K562 (cell line): ENCODE results near the gene RUFY2. TPM values are rescaled to one million over a fixed set of nuclear protein-coding genes. Genes with fewer than 3 reads are reported as not detected.

Experiments
- ARNT ChIP-seq, 2 experiments: fragments of 450-650 bp; IDR thresholded peaks; 2 replicates each; pipeline ENCODE4 v1.6.1; 2016; ENCODE audit warnings: mild to moderate bottlenecking in 1 of 2
- BRD4 ChIP-seq: fragments of 200-600 bp; sonication (generic); IDR thresholded peaks from 2 replicates; pipeline ENCODE4 v1.6.1; 2017; ENCODE audit warnings: inconsistent platforms
- CREB3L1 ChIP-seq: fragments of 450-650 bp; IDR thresholded peaks from 2 replicates; pipeline ENCODE4 v1.6.1; 2014; ENCODE audit warnings: low read depth, mild to moderate bottlenecking, moderate library complexity, borderline replicate concordance
- DIDO1 ChIP-seq: fragments of 450-650 bp; IDR thresholded peaks from 2 replicates; pipeline ENCODE4 v1.6.1; 2016; ENCODE audit warnings: low read depth, missing biosample characterization, missing genetic modification characterization
- ELF2 ChIP-seq: fragments of 250-450 bp; sonication (Bioruptor Pico); IDR thresholded peaks from 2 replicates; pipeline ENCODE4 v1.5.0; 2021; ENCODE audit warnings: mild to moderate bottlenecking
- HCFC1 ChIP-seq: IDR thresholded peaks from 2 replicates; pipeline ENCODE4 v1.6.1; 2012; ENCODE audit warnings: low read depth, low read length, improper control_type of control experiment
- HDAC3 ChIP-seq: fragments of 450-650 bp; IDR thresholded peaks from 2 replicates; pipeline ENCODE4 v1.6.1; 2018; ENCODE audit warnings: borderline replicate concordance, mild to moderate bottlenecking, moderate library complexity; ENCODE audit not compliant: partially characterized antibody
- HDGF ChIP-seq: fragments of 450-650 bp; IDR thresholded peaks from 2 replicates; pipeline ENCODE4 v1.6.1; 2016
- HNRNPH1 ChIP-seq: fragments of 200-400 bp; formaldehyde crosslinking; optimal IDR thresholded peaks from 2 replicates; pipeline ENCODE3; 2017; ENCODE audit warnings: low read depth, mild to moderate bottlenecking, low read length, moderate library complexity
- HNRNPLL ChIP-seq: fragments of 200-400 bp; formaldehyde crosslinking; IDR thresholded peaks from 2 replicates; pipeline ENCODE4 v1.6.1; 2017; ENCODE audit warnings: low read length, low read depth, mild to moderate bottlenecking; ENCODE audit not compliant: poor library complexity, severe bottlenecking
- MAFK ChIP-seq: IDR thresholded peaks from 2 replicates; pipeline ENCODE4 v1.6.1; 2011; ENCODE audit warnings: low read length, improper control_type of control experiment
- MCM5 ChIP-seq: fragments of 450-650 bp; IDR thresholded peaks from 2 replicates; pipeline ENCODE4 v1.6.1; 2016; ENCODE audit warnings: low read depth
- NCOA6 ChIP-seq: fragments of 450-650 bp; IDR thresholded peaks from 2 replicates; pipeline ENCODE4 v1.6.1; 2017; ENCODE audit warnings: mild to moderate bottlenecking
- PPARD ChIP-seq: fragments of 250-450 bp; sonication (Bioruptor Pico); IDR thresholded peaks from 2 replicates; pipeline ENCODE4 v1.8.0; 2022; ENCODE audit warnings: inconsistent platforms, mild to moderate bottlenecking, moderate library complexity
- SMARCA4 ChIP-seq: fragments of 450-650 bp; IDR thresholded peaks from 2 replicates; pipeline ENCODE4 v1.6.1; 2016
- TRIM28 ChIP-seq: fragments of 450-650 bp; IDR thresholded peaks from 2 replicates; pipeline ENCODE4 v1.6.1; 2017
- WHSC1 ChIP-seq: IDR thresholded peaks from one replicate; pipeline ENCODE4 v1.6.1; 2012; ENCODE audit warnings: low read length, control low read depth, inconsistent platforms
- ZBTB34 ChIP-seq: fragments of 250-450 bp; sonication (Bioruptor Pico); IDR thresholded peaks from 2 replicates; pipeline ENCODE4 v1.8.0; 2021; ENCODE audit warnings: mild to moderate bottlenecking, moderate library complexity
- ZNF133 ChIP-seq: fragments of 250-450 bp; sonication (Bioruptor Pico); IDR thresholded peaks from 2 replicates; pipeline ENCODE4 v1.4.0; 2020; ENCODE audit warnings: mild to moderate bottlenecking
- ZNF146 ChIP-seq: IDR thresholded peaks from one replicate; pipeline ENCODE4 v1.6.1; 2018; ENCODE audit warnings: missing compliant biosample characterization; ENCODE audit not compliant: unreplicated experiment
- ZNF431 ChIP-seq: sonication (generic); formaldehyde crosslinking; IDR thresholded peaks from 2 replicates; pipeline ENCODE4 v1.8.0; 2022; ENCODE audit warnings: mild to moderate bottlenecking, missing genetic modification reagents
- ZNF696 ChIP-seq: fragments of 250-450 bp; sonication (Bioruptor Pico); conservative IDR thresholded peaks from 2 replicates; pipeline ENCODE4 v1.4.0; 2020; ENCODE audit warnings: mild to moderate bottlenecking, moderate library complexity
- ZNF717 ChIP-seq: fragments of 250-450 bp; sonication (Bioruptor Pico); IDR thresholded peaks from 2 replicates; pipeline ENCODE4 v1.5.0; 2021
- ZNF785 ChIP-seq: fragments of 250-450 bp; sonication (Bioruptor Pico); IDR thresholded peaks from 2 replicates; pipeline ENCODE4 v1.4.0; 2020; ENCODE audit warnings: mild to moderate bottlenecking
- polyA plus RNA-seq, 8 experiments: library from polyadenylated mRNA; depleted of rRNA in 4 of 8; stranded (reverse) in 5 of 8; unstranded in 3 of 8; fragments of >200 nt; fragmentation: Nextera tagmentation in 2 of 8; fragmentation: Illumina TruSeq in 1 of 8; extraction: Ambion mirVana in 2 of 8; extraction: Trizol in 1 of 8; gene quantifications; 2 replicates each; pipeline versions ENCODE4 v1.2.1 to v1.2.3, GENCODE V29; 2011 to 2014; ENCODE audit warnings: inconsistent platforms in 1 of 8, missing spikeins in 1 of 8
- total RNA-seq, 7 experiments: library from RNA; depleted of rRNA in 6 of 7; stranded (reverse); fragments of >200 nt in 6 of 7; fragmentation: Illumina TruSeq in 2 of 7; extraction: Trizol in 2 of 7; gene quantifications; 2 replicates each; pipeline versions ENCODE4 v1.2.1 to v1.2.3, GENCODE V29; 2011 to 2021; ENCODE audit warnings: low replicate concordance in 1 of 7
- TF ChIP-seq, protein P1 (sequence below): fragments of 250-450 bp; sonication (Bioruptor Pico); IDR thresholded peaks from 2 replicates; pipeline ENCODE4 v1.8.0; 2022; ENCODE audit warnings: moderate library complexity, mild to moderate bottlenecking, inconsistent platforms
- TF ChIP-seq, protein P2 (sequence below): IDR thresholded peaks from 3 replicates; pipeline ENCODE4 v1.6.1; 2011; ENCODE audit warnings: borderline replicate concordance, mild to moderate bottlenecking, moderate library complexity; ENCODE audit not compliant: insufficient read length; ENCODE audit errors: extremely low read depth

The RUFY2 gene
- total and polyA plus RNA-seq, 9 of the 15 experiments (the other 6 are each of a cell fraction or from before 2014, with no cell fraction given): 3.7 to 20.1 (median 12.6) TPM

- TF ChIP-seq ZBTB34: no peak
- no peak for TF ChIP-seq WHSC1
- no peak for TF ChIP-seq ZNF133
- TF ChIP-seq HDGF: no peak
- TF ChIP-seq ZNF146 (CRISPR knock-in tag): no peak
- no peak for TF ChIP-seq ELF2 (CRISPR knock-in tag)
- no peak for TF ChIP-seq TRIM28
- TF ChIP-seq, protein P1, sequence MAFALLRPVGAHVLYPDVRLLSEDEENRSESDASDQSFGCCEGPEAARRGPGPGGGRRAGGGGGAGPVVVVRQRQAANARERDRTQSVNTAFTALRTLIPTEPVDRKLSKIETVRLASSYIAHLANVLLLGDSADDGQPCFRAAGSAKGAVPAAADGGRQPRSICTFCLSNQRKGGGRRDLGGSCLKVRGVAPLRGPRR: no peak
- no peak for TF ChIP-seq HNRNPH1
- no peak for TF ChIP-seq ZNF717 (CRISPR knock-in tag)
- no peak for TF ChIP-seq PPARD (CRISPR knock-in tag)
- no peak for TF ChIP-seq HDAC3
- TF ChIP-seq ZNF431 (CRISPR knock-in tag): no peak
- TF ChIP-seq ZNF696 (CRISPR knock-in tag): no peak
- no peak for TF ChIP-seq NCOA6
- TF ChIP-seq BRD4: no peak
- no peak for TF ChIP-seq MAFK
- no peak for TF ChIP-seq ARNT (IDR thresholded peaks at IDR 0.05)
- TF ChIP-seq ZNF785: no peak
- no peak for TF ChIP-seq DIDO1 (tag)
- TF ChIP-seq HCFC1: peak; percentile 66
- TF ChIP-seq CREB3L1: peak; percentile 80
- TF ChIP-seq SMARCA4: no peak
- TF ChIP-seq, protein P2, sequence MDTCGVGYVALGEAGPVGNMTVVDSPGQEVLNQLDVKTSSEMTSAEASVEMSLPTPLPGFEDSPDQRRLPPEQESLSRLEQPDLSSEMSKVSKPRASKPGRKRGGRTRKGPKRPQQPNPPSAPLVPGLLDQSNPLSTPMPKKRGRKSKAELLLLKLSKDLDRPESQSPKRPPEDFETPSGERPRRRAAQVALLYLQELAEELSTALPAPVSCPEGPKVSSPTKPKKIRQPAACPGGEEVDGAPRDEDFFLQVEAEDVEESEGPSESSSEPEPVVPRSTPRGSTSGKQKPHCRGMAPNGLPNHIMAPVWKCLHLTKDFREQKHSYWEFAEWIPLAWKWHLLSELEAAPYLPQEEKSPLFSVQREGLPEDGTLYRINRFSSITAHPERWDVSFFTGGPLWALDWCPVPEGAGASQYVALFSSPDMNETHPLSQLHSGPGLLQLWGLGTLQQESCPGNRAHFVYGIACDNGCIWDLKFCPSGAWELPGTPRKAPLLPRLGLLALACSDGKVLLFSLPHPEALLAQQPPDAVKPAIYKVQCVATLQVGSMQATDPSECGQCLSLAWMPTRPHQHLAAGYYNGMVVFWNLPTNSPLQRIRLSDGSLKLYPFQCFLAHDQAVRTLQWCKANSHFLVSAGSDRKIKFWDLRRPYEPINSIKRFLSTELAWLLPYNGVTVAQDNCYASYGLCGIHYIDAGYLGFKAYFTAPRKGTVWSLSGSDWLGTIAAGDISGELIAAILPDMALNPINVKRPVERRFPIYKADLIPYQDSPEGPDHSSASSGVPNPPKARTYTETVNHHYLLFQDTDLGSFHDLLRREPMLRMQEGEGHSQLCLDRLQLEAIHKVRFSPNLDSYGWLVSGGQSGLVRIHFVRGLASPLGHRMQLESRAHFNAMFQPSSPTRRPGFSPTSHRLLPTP: no peak
- TF ChIP-seq MCM5: no peak
- TF ChIP-seq HNRNPLL: no peak
Measured at GRCh38 chr10:68406815-68407548, at the start of gene RUFY2 (continued).
